ENCODE results near the gene GATB. TPM values are rescaled to one million over a fixed set of nuclear protein-coding genes. Genes with fewer than 3 reads are reported as not detected.

Gene GATB
- total and polyA plus RNA-seq, 5 donors: 87.5 to 182 (median 94.1) TPM

DNA sequence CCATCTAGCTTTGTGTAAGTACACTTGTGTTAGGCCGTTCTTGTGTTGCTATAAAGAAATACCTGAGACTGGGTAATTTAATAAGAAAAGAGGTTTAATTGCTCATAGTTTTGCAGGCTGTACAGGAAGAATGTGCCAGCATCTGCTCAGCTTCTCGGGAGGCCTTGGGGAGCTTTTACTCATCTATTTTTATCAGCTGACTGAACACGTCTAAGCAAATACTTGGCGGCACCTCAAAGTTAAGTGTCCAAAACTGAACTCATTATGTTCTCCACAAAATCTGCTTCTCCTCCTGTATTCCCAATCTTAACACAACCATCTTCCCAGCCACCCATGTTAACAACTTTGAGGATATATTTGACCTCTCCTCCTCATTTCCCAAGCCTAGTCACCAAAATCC lies 42.4 kb upstream of the GATB start:
- H3K27me3 ChIP-seq (ENCODE audit: control insufficient read depth, insufficient read depth): no peaks in the 10 kb centered on the region
- no peaks in the 10 kb centered on the region for H3K9me3 ChIP-seq (ENCODE audit: control insufficient read depth, low read length)
- intact Hi-C loops (cut with DNase I): no loop called here
- DNase-seq (no peak), ATAC-seq (no peak)
- H3K4me3 ChIP-seq (ENCODE audit: low read length): no peak overlapping the region
- 63% methylated on average over 4 of the region's 4 CpGs for WGBS
- H3K27ac ChIP-seq (ENCODE audit: low read length): no peak overlapping the region
- peaks cover 2% of the 10 kb centered on the region for H3K4me1 ChIP-seq (ENCODE audit: control insufficient read depth, insufficient read depth, low read length)

GRCh38 chr4:151801547-151802516 lies 41.0 kb upstream of the GATB start:
- Histone ChIP-seq H3K4me3 (ENCODE audit: low read length) (no peak overlapping the region), H3K9me3 (ENCODE audit: control insufficient read depth, low read length) (no peaks in the 10 kb centered on the region), H3K4me1 (ENCODE audit: control insufficient read depth, insufficient read depth, low read length) (no peaks in the 10 kb centered on the region), H3K27me3 (ENCODE audit: control insufficient read depth, insufficient read depth) (no peaks in the 10 kb centered on the region), H3K27ac (ENCODE audit: low read length) (no peak overlapping the region)
- DNase-seq (peak in 2 of 3 donors; percentile 48 to 59), ATAC-seq (no peak)
- 68% methylated on average over 15 of the region's 15 CpGs for WGBS
- intact Hi-C loops (cut with DNase I): no loop called here

DNA sequence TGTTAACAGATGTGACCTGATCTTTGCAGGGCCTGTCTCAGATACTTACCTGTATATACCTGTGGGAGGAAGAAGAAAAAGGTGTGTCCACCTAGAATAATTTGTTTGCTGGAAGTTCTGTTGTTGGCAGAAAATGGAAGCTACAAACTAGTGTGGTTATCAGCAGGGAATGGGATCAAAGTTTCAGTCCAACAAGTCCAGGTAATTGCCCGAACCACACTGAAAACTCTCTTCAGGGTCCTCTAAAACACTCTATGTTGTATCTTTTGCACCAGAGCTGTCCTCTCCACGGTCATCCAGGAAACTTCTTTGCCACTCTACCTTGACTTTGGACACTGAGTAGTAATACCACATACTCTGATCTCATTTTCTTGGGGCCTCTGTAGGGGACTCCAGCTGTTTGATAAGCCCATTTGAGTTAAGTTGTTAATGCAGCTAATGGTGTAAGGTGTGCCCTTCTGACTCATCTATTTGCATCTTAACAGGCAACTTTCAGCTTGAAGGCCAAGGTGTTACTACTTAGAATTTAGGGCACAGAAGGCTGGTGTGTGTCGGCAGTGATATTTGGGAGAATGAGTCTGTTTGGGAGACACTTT lies 38.7 kb upstream of the GATB start:
- intact Hi-C loops (cut with DNase I): no loop called here
- peak overlapping the region; percentile 54 for H3K27ac ChIP-seq (ENCODE audit: low read length)
- no peaks in the 10 kb centered on the region for H3K27me3 ChIP-seq (ENCODE audit: control insufficient read depth, insufficient read depth)
- no peak for ATAC-seq
- H3K4me1 ChIP-seq (ENCODE audit: control insufficient read depth, insufficient read depth, low read length): no peaks in the 10 kb centered on the region
- no peak overlapping the region for H3K4me3 ChIP-seq (ENCODE audit: low read length)
- no peaks in the 10 kb centered on the region for H3K9me3 ChIP-seq (ENCODE audit: control insufficient read depth, low read length)
- DNase-seq: no peak
- WGBS: 75% methylated on average over 3 of the region's 3 CpGs

- H3K27ac ChIP-seq (ENCODE audit: low read length): peak overlapping the region; percentile 78
- intact Hi-C loops (cut with DNase I): no loop called here
These were observed 38.0 kb upstream of the GATB start for GRCh38 chr4:151798678-151799416.

GRCh38 chr4:151797853-151798252 lies 37.0 kb upstream of the GATB start:
- Histone ChIP-seq H3K4me1 (ENCODE audit: control insufficient read depth, insufficient read depth, low read length) (no peaks in the 10 kb centered on the region), H3K9me3 (ENCODE audit: control insufficient read depth, low read length) (no peaks in the 10 kb centered on the region), H3K4me3 (ENCODE audit: low read length) (no peak overlapping the region), H3K27ac (ENCODE audit: low read length) (no peak overlapping the region), H3K27me3 (ENCODE audit: control insufficient read depth, insufficient read depth) (no peaks in the 10 kb centered on the region)
- DNase-seq (no peak), ATAC-seq (no peak)
- intact Hi-C loops (cut with DNase I): no loop called here

More at GRCh38 chr4:151798678-151799416, 38.0 kb upstream of the GATB start:
- WGBS: 46% methylated on average over 6 of the region's 6 CpGs
- DNase-seq (no peak), ATAC-seq (peak; percentile 41 to 57)
- Histone ChIP-seq H3K4me1 (ENCODE audit: control insufficient read depth, insufficient read depth, low read length) (no peaks in the 10 kb centered on the region), H3K27me3 (ENCODE audit: control insufficient read depth, insufficient read depth) (no peaks in the 10 kb centered on the region), H3K4me3 (ENCODE audit: low read length) (no peak overlapping the region), H3K9me3 (ENCODE audit: control insufficient read depth, low read length) (no peaks in the 10 kb centered on the region)

DNA sequence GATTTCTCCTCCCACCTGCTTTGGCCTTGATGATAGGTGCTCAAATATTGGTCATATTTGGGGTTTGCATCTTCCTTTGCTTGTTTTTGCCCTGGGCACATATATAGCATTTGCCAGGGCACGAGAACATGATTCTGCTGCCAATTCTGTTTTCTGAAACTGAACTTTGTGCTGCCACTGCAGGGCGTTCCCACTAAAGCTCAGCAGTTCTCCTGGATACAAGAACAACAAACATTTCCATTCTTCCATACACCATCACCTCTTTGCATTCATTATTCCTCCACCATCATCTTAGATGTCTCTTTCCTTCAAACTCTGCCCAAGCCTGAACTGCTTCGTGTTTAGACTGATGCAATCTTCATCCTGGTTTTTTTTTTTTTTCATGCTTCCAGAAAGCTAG lies 36.3 kb upstream of the GATB start:
- Histone ChIP-seq H3K9me3 (ENCODE audit: control insufficient read depth, low read length) (no peaks in the 10 kb centered on the region), H3K27ac (ENCODE audit: low read length) (no peak overlapping the region), H3K4me1 (ENCODE audit: control insufficient read depth, insufficient read depth, low read length) (no peaks in the 10 kb centered on the region), H3K4me3 (ENCODE audit: low read length) (no peak overlapping the region), H3K27me3 (ENCODE audit: control insufficient read depth, insufficient read depth) (no peaks in the 10 kb centered on the region)
- peak in 1 of 2 donors; percentile 17 for ATAC-seq
- no peak for DNase-seq
- intact Hi-C loops (cut with DNase I): no loop called here
- 44% methylated on average over 3 of the region's 3 CpGs for WGBS

- H3K27ac ChIP-seq (ENCODE audit: low read length): no peak overlapping the region
- 85% methylated on average over 3 of the region's 3 CpGs for WGBS
- no peaks in the 10 kb centered on the region for H3K27me3 ChIP-seq (ENCODE audit: control insufficient read depth, insufficient read depth)
- DNase-seq (no peak), ATAC-seq (no peak)
- H3K4me1 ChIP-seq (ENCODE audit: control insufficient read depth, insufficient read depth, low read length): no peaks in the 10 kb centered on the region
- H3K4me3 ChIP-seq (ENCODE audit: low read length): no peak overlapping the region
- intact Hi-C loops (cut with DNase I): no loop called here
- no peaks in the 10 kb centered on the region for H3K9me3 ChIP-seq (ENCODE audit: control insufficient read depth, low read length)
These were observed 35.3 kb upstream of the GATB start for GRCh38 chr4:151796106-151796505.

DNA sequence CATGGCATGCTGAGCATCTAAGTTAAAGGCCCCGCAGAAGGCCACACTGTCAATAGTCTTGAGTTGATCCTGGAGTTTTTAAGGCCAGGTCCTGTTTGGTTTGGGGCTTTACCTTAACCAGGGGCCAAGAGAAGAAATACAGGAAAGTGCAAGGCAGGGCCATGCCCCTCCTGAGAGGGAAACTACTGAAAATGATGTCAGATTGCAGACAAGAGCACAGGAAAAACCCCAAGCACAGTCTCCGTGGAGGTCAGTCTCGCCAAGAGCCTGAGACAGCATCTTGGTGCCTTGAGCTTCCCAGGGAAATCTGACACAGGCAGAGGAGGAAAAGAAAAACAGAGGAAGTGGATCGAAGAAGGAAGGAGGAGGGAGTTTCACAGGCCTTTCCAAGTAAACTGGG lies 32.2 kb upstream of the GATB start:
- ATAC-seq (no peak), DNase-seq (no peak)
- intact Hi-C loops (cut with DNase I): no loop called here
- Histone ChIP-seq H3K9me3 (ENCODE audit: control insufficient read depth, low read length) (no peaks in the 10 kb centered on the region), H3K27ac (ENCODE audit: low read length) (no peak overlapping the region), H3K4me1 (ENCODE audit: control insufficient read depth, insufficient read depth, low read length) (no peaks in the 10 kb centered on the region), H3K27me3 (ENCODE audit: control insufficient read depth, insufficient read depth) (no peaks in the 10 kb centered on the region), H3K4me3 (ENCODE audit: low read length) (no peak overlapping the region)
- WGBS: 66% methylated on average over 4 of the region's 4 CpGs

GRCh38 chr4:151792530-151792929 lies 31.7 kb upstream of the GATB start:
- Histone ChIP-seq H3K4me1 (ENCODE audit: control insufficient read depth, insufficient read depth, low read length) (no peaks in the 10 kb centered on the region), H3K9me3 (ENCODE audit: control insufficient read depth, low read length) (no peaks in the 10 kb centered on the region), H3K4me3 (ENCODE audit: low read length) (no peak overlapping the region), H3K27me3 (ENCODE audit: control insufficient read depth, insufficient read depth) (no peaks in the 10 kb centered on the region), H3K27ac (ENCODE audit: low read length) (no peak overlapping the region)
- DNase-seq: no peak
- intact Hi-C loops (cut with DNase I): no loop called here
- WGBS: 88% methylated on average over 4 of the region's 4 CpGs
- ATAC-seq: no peak

GRCh38 chr4:151788021-151788420 lies 27.2 kb upstream of the GATB start:
- intact Hi-C loops (cut with DNase I): no loop called here
- Histone ChIP-seq H3K27ac (ENCODE audit: low read length) (no peak overlapping the region), H3K4me1 (ENCODE audit: control insufficient read depth, insufficient read depth, low read length) (no peaks in the 10 kb centered on the region), H3K4me3 (ENCODE audit: low read length) (no peak overlapping the region), H3K9me3 (ENCODE audit: control insufficient read depth, low read length) (no peaks in the 10 kb centered on the region), H3K27me3 (ENCODE audit: control insufficient read depth, insufficient read depth) (no peaks in the 10 kb centered on the region)
- ATAC-seq (no peak), DNase-seq (no peak)

- 92% methylated on average over 2 of the region's 2 CpGs for WGBS
- DNase-seq: no peak
- ATAC-seq: no peak
- H3K27ac ChIP-seq (ENCODE audit: low read length): no peak overlapping the region
- no peaks in the 10 kb centered on the region for H3K27me3 ChIP-seq (ENCODE audit: control insufficient read depth, insufficient read depth)
- H3K9me3 ChIP-seq (ENCODE audit: control insufficient read depth, low read length): no peaks in the 10 kb centered on the region
- H3K4me3 ChIP-seq (ENCODE audit: low read length): no peak overlapping the region
- no peaks in the 10 kb centered on the region for H3K4me1 ChIP-seq (ENCODE audit: control insufficient read depth, insufficient read depth, low read length)
- intact Hi-C loops (cut with DNase I): no loop called here
These were observed 25.3 kb upstream of the GATB start for GRCh38 chr4:151786158-151786495.

All from right cardiac atrium (tissue), 5 donors.